ENCODE data around the gene SRPRB. TPM values are rescaled to one million over a fixed set of nuclear protein-coding genes. Genes with fewer than 3 reads are reported as not detected.

SRPRB gene
- total and polyA plus RNA-seq, 9 of the 15 experiments (the other 6 are each of a cell fraction or from before 2014, with no cell fraction given): 29.5 to 66.0 (median 41.4) TPM

- Histone ChIP-seq H3K9me1 (ENCODE audit: control insufficient read depth, insufficient read depth, low read length) (peaks cover 2% of the 10 kb centered on the region), H3K9me3 (replicated peaks; ENCODE audit: control insufficient read depth, insufficient read depth, low read depth, low read length) (no peaks in the 10 kb centered on the region), H3K4me3 (no peak overlapping the region), H3K4me1 (replicated peaks in 1 of 2; ENCODE audit: control insufficient read depth in 2 of 2, insufficient read depth in 2 of 2, low read length in 2 of 2) (peaks cover 4 to 6% of the 10 kb centered on the region in 2 experiments; a peak in 4 of 5 replicates), H4K20me1 (replicated peaks; ENCODE audit: control insufficient read depth, insufficient read depth, low read length) (no peaks in the 10 kb centered on the region), H3K27me3 (ENCODE audit: control insufficient read depth in 2 of 2, insufficient read depth in 2 of 2, low read length in 2 of 2) (peaks cover 0 to 5% of the 10 kb centered on the region in 2 experiments; a peak in 1 of 5 replicates), H3K36me3 (ENCODE audit: control insufficient read depth, insufficient read depth, low read length) (no peaks in the 10 kb centered on the region), H3K79me2 (ENCODE audit: control insufficient read depth, insufficient read depth, low read length) (no peaks in the 10 kb centered on the region), H3K9ac (ENCODE audit: insufficient read depth in 1 of 2, low read depth in 2 of 2, low read length in 2 of 2) (no peak overlapping the region), H3K27ac (ENCODE audit: extremely low read depth, low read depth, low read length) (no peak overlapping the region), H2AFZ (ENCODE audit: low read depth, low read length) (no peak overlapping the region), H3K4me2 (ENCODE audit: insufficient read depth, low read length) (no peak overlapping the region)
- no peak for DNase-seq (ENCODE audit: extremely low read depth in 1 of 4, low spot score in 3 of 4)
- no peak for FAIRE-seq
- BruUV-seq (replicated peaks): no TSS peak
- intact Hi-C loops (cut with micrococcal nuclease): no loop called here
- no peak for TF ChIP-seq TAF7 (tag; IDR thresholded peaks at IDR 0.05)
- TF ChIP-seq ID3 (CRISPR knock-in tag; IDR thresholded peaks at IDR 0.05): no peak
- TF ChIP-seq ID3 (tag; IDR thresholded peaks at IDR 0.05): no peak
- no peak for TF ChIP-seq KAT2B (IDR thresholded peaks at IDR 0.05; ENCODE audit: low read depth, low read length)
- no peak for TF ChIP-seq ARID1B (IDR thresholded peaks at IDR 0.05)
- no peak for TF ChIP-seq EHMT2 (IDR thresholded peaks at IDR 0.05)
- TF ChIP-seq MXI1 (IDR thresholded peaks at IDR 0.05; ENCODE audit: low read depth, low read length): no peak
- TF ChIP-seq ZKSCAN1 (IDR thresholded peaks at IDR 0.05; ENCODE audit: low read depth, low read length): no peak
- TF ChIP-seq BRF1 (IDR thresholded peaks at IDR 0.05; ENCODE audit: borderline replicate concordance, extremely low read depth, insufficient read length): no peak
- no peak for TF ChIP-seq PTTG1 (tag; IDR thresholded peaks at IDR 0.05; ENCODE audit: low read depth)
- TF ChIP-seq ELK1 (CRISPR knock-in tag; IDR thresholded peaks at IDR 0.05): no peak
- TF ChIP-seq NR2C1 (IDR thresholded peaks at IDR 0.05): no peak
- no peak for TF ChIP-seq NR2C1 (tag; IDR thresholded peaks at IDR 0.05)
- TF ChIP-seq NFE2L1 (tag; IDR thresholded peaks at IDR 0.05; ENCODE audit: borderline replicate concordance, low read depth): no peak
- no peak for TF ChIP-seq KLF6 (CRISPR knock-in tag; IDR thresholded peaks at IDR 0.05; ENCODE audit: borderline replicate concordance)
- TF ChIP-seq PHF20 (IDR thresholded peaks at IDR 0.05; ENCODE audit: partially characterized antibody): no peak
- TF ChIP-seq CHD2 (IDR thresholded peaks at IDR 0.05; ENCODE audit: low read depth, low read length): no peak
- TF ChIP-seq NR0B1 (IDR thresholded peaks at IDR 0.05; ENCODE audit: partially characterized antibody): no peak
- TF ChIP-seq EGR1 (conservative IDR thresholded peaks at IDR 0.05): no peak
- TF ChIP-seq MTA3 (IDR thresholded peaks at IDR 0.05; ENCODE audit: borderline replicate concordance): no peak
- no peak for TF ChIP-seq ARID3B (CRISPR knock-in tag; IDR thresholded peaks at IDR 0.05; ENCODE audit: borderline replicate concordance)
- ATAC-seq: no peak
- in situ Hi-C loops (cut with MboI): no loop called here
- ChIA-PET CTCF (ENCODE audit: low intra/inter-chr PET ratio) (no interaction called here), POLR2A (no interaction called here)
Observed at GRCh38 chr3:133781570-133781969, 24.0 kb upstream of the SRPRB start.
